GM18873 (cell line): ENCODE data around the gene CCP110.
A peak's percentile ranks its signal among the peaks of the same experiment; 100 is the strongest.

Source experiments
- ATAC-seq: cut with Tn5 transposase; IDR thresholded peaks from one replicate; pipeline ENCODE4 v1.9.1; 2021; ENCODE audit warnings: mild to moderate bottlenecking, moderate library complexity, moderate number of reproducible peaks; ENCODE audit not compliant: unreplicated experiment, low FRiP score

CCP110 gene

GRCh38 chr16:19523559-19524355 is at the start of gene CCP110:
CCP110 (plus strand) TSS chr16:19523942; CDS start chr16:19527882, 3,940 bp downstream.
- ATAC-seq, result peak; percentile 57

GRCh38 chr16:19474617-19475016 is 49.1 kb upstream of the CCP110 start:
- ATAC-seq, result no peak

GRCh38 chr16:19478505-19478904 is 45.2 kb upstream of the CCP110 start:
- ATAC-seq, result no peak

- no peak for ATAC-seq
Measured at GRCh38 chr16:19479302-19479721, 44.4 kb upstream of the CCP110 start.

- ATAC-seq, result no peak
Measured at GRCh38 chr16:19481296-19481695, 42.4 kb upstream of the CCP110 start.

- ATAC-seq, result no peak
Measured at GRCh38 chr16:19481769-19482168, 42.0 kb upstream of the CCP110 start.

GRCh38 chr16:19482291-19482690 is 41.5 kb upstream of the CCP110 start:
- ATAC-seq, result no peak

GRCh38 chr16:19484096-19484495 is 39.6 kb upstream of the CCP110 start:
- ATAC-seq, result no peak

GRCh38 chr16:19485611-19486010 is 38.1 kb upstream of the CCP110 start:
- ATAC-seq, result no peak

- ATAC-seq, result no peak
Measured at GRCh38 chr16:19486051-19486450, 37.7 kb upstream of the CCP110 start.

GRCh38 chr16:19486750-19487325 is 36.9 kb upstream of the CCP110 start:
- no peak for ATAC-seq

- ATAC-seq, result no peak
Measured at GRCh38 chr16:19488213-19488640, 35.5 kb upstream of the CCP110 start.

- ATAC-seq, result no peak
Measured at GRCh38 chr16:19490619-19491018, 33.1 kb upstream of the CCP110 start.

- ATAC-seq, result no peak
Measured at GRCh38 chr16:19497176-19497575, 26.6 kb upstream of the CCP110 start.

- no peak for ATAC-seq
Measured at GRCh38 chr16:19499006-19499405, 24.7 kb upstream of the CCP110 start.

- no peak for ATAC-seq
Measured at GRCh38 chr16:19499481-19499880, 24.3 kb upstream of the CCP110 start.

GRCh38 chr16:19502395-19503131 is 21.2 kb upstream of the CCP110 start:
- ATAC-seq, result no peak

GRCh38 chr16:19503461-19504075 is 20.2 kb upstream of the CCP110 start:
- no peak for ATAC-seq

- no peak for ATAC-seq
Measured at GRCh38 chr16:19505600-19506303, 18.0 kb upstream of the CCP110 start.

GRCh38 chr16:19506965-19507364 is 16.8 kb upstream of the CCP110 start:
- ATAC-seq, result no peak
